Measurements from ENCODE around the gene SNX11.

SNX11 gene

GRCh38 chr17:48162946-48163506 is 55.5 kb downstream of the SNX11 start:
- DNase-seq: no peak

GRCh38 chr17:48163809-48164208 is 56.2 kb downstream of the SNX11 start:
- no peak for DNase-seq

- no peak for DNase-seq
Observed at GRCh38 chr17:48169926-48170325, 62.4 kb downstream of the SNX11 start.
